Trophoblast cell (in vitro differentiated cells and primary cell): ENCODE results near the gene PFAS.

ENCODE experiments used
- DNase-seq, 2 donors: peaks; one replicate each; pipeline ENCODE4 v3.0.0-alpha.2; 2016
- H2AFZ ChIP-seq: 2 replicates; pipeline ENCODE4 v1.6.1; 2013; ENCODE audit warnings: low read length, moderate library complexity, mild to moderate bottlenecking; ENCODE audit not compliant: insufficient read depth, poor library complexity
- H2AK5ac ChIP-seq: 2 replicates; pipeline ENCODE4 v1.6.1; 2013; ENCODE audit warnings: mild to moderate bottlenecking, low read length
- H2BK120ac ChIP-seq: 2 replicates; pipeline ENCODE4 v1.6.1; 2013; ENCODE audit warnings: low read length, mild to moderate bottlenecking, moderate library complexity; ENCODE audit not compliant: insufficient read depth, poor library complexity
- H2BK12ac ChIP-seq: 2 replicates; pipeline ENCODE4 v1.6.1; 2013; ENCODE audit warnings: mild to moderate bottlenecking, low read length, moderate library complexity
- H2BK5ac ChIP-seq: 2 replicates; pipeline ENCODE4 v1.6.1; 2013; ENCODE audit warnings: low read length, low read depth, moderate library complexity, mild to moderate bottlenecking; ENCODE audit not compliant: poor library complexity
- H3K14ac ChIP-seq: 2 replicates; pipeline ENCODE4 v1.6.1; 2013; ENCODE audit warnings: mild to moderate bottlenecking, low read length
- H3K18ac ChIP-seq: 2 replicates; pipeline ENCODE4 v1.6.1; 2013; ENCODE audit warnings: mild to moderate bottlenecking, low read length
- H3K23ac ChIP-seq: 2 replicates; pipeline ENCODE4 v1.6.1; 2013; ENCODE audit warnings: low read length
- H3K27ac ChIP-seq: 2 replicates; pipeline ENCODE4 v1.5.1; 2013; ENCODE audit warnings: low read depth, mild to moderate bottlenecking, inconsistent platforms, low read length, moderate library complexity
- H3K27me3 ChIP-seq: 2 replicates; pipeline ENCODE4 v1.6.1; 2013; ENCODE audit warnings: inconsistent platforms, mild to moderate bottlenecking, low read length, moderate library complexity; ENCODE audit not compliant: insufficient read depth
- H3K36me3 ChIP-seq, 2 experiments: 1 replicate in 1 of 2; 2 replicates in 1 of 2; pipeline ENCODE4 v1.6.1; 2013; ENCODE audit warnings: low read length in 2 of 2, mild to moderate bottlenecking in 2 of 2, moderate library complexity in 1 of 2; ENCODE audit not compliant: insufficient read depth in 2 of 2, control insufficient read depth in 1 of 2
- H3K4ac ChIP-seq: 2 replicates; pipeline ENCODE4 v1.6.1; 2013; ENCODE audit warnings: low read depth, mild to moderate bottlenecking, low read length, moderate library complexity
- H3K4me1 ChIP-seq, 2 experiments: 1 replicate in 1 of 2; 2 replicates in 1 of 2; pipeline ENCODE4 v1.6.1; 2013; ENCODE audit warnings: low read length in 2 of 2, mild to moderate bottlenecking in 2 of 2, moderate library complexity in 1 of 2; ENCODE audit not compliant: insufficient read depth in 2 of 2, control insufficient read depth in 1 of 2
- H3K4me2 ChIP-seq: 2 replicates; pipeline ENCODE4 v1.6.1; 2013; ENCODE audit warnings: inconsistent platforms, mild to moderate bottlenecking, low read length, moderate library complexity
- H3K4me3 ChIP-seq: 2 replicates; pipeline ENCODE4 v1.5.1; 2013; ENCODE audit warnings: mild to moderate bottlenecking, low read depth, low read length, inconsistent platforms
- H3K79me1 ChIP-seq: one replicate; pipeline ENCODE4 v1.6.1; 2013; ENCODE audit warnings: low read length
- H3K79me2 ChIP-seq: 2 replicates; pipeline ENCODE4 v1.6.1; 2013; ENCODE audit warnings: low read length, mild to moderate bottlenecking; ENCODE audit not compliant: control insufficient read depth, insufficient read depth, poor library complexity
- H3K9ac ChIP-seq: 2 replicates; pipeline ENCODE4 v1.6.1; 2013; ENCODE audit warnings: mild to moderate bottlenecking, low read length
- H3K9me3 ChIP-seq: 2 replicates; pipeline ENCODE4 v1.6.1; 2013; ENCODE audit warnings: low read depth, mild to moderate bottlenecking, control low read depth, inconsistent platforms, low read length; ENCODE audit not compliant: insufficient read depth
- H4K12ac ChIP-seq: 2 replicates; pipeline ENCODE4 v1.6.1; 2013; ENCODE audit warnings: low read depth, mild to moderate bottlenecking, low read length, moderate library complexity
- H4K8ac ChIP-seq: 2 replicates; pipeline ENCODE4 v1.6.1; 2013; ENCODE audit warnings: low read depth, mild to moderate bottlenecking, low read length, moderate library complexity
- H4K91ac ChIP-seq: one replicate; pipeline ENCODE4 v1.6.1; 2013; ENCODE audit warnings: low read depth, mild to moderate bottlenecking, low read length, moderate library complexity
- WGBS: extraction: QIAGEN DNeasy Blood & Tissue Kit; methylation state at CpG from one replicate; pipeline ENCODE4 v1.1.7; 2013; ENCODE audit warnings: missing lambda C conversion rate; ENCODE audit not compliant: insufficient read length, insufficient coverage; ENCODE audit errors: extremely low coverage; 5-methylcytosine and 5-hydroxymethylcytosine counted together

The PFAS gene

DNA sequence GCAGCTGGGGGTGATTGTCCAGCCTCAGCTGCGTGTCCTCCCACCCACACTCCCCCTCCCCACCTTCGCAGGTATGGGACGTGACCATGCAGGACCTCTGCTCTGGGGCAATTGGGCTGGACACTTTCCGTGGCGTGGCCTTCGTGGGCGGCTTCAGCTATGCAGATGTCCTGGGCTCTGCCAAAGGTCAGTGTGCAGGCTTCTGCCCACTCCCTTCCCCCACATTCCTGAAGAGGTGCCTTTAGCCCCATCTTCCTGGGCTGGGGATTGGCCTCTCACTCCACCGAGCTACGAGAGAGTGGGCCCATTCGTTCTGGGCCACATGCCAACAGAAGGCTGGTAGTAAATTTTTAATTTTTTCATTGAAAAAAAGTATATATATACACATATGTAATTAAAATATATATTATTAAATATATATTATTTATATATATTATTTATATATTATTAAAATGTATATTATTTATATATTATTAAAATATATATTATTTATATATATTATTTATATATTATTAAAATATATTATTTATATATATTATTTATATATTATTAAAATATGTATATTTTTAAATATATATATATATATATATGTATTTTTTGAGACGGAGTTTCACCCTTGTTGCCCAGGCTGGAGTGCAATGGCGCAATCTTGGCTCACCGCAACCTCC, 18.5 kb downstream of the PFAS start:
- H3K14ac ChIP-seq = no peak overlapping the region
- H3K9me3 ChIP-seq = no peaks in the 10 kb centered on the region
- H3K27ac ChIP-seq = no peak overlapping the region
- no peak for DNase-seq
- H3K79me2 ChIP-seq = no peaks in the 10 kb centered on the region
- no peak overlapping the region for H4K91ac ChIP-seq
- H3K79me1 ChIP-seq = no peaks in the 10 kb centered on the region
- H4K8ac ChIP-seq = no peak overlapping the region
- H3K36me3 ChIP-seq = peaks cover 62% of the 10 kb centered on the region in 2 experiments
- no peak overlapping the region for H3K4me3 ChIP-seq
- H3K4ac ChIP-seq = no peak overlapping the region
- H3K18ac ChIP-seq = no peak overlapping the region
- no peak overlapping the region for H3K23ac ChIP-seq
- H3K4me2 ChIP-seq = no peak overlapping the region
- H2AFZ ChIP-seq = no peak overlapping the region
- no peak overlapping the region for H4K12ac ChIP-seq
- no peak overlapping the region for H2BK120ac ChIP-seq
- no CpG with 5 or more reads among the region's 13 CpGs for WGBS
- no peak overlapping the region for H3K9ac ChIP-seq
- no peak overlapping the region for H2BK12ac ChIP-seq
- no peak overlapping the region for H2AK5ac ChIP-seq
- no peaks in the 10 kb centered on the region for H3K4me1 ChIP-seq
- no peak overlapping the region for H2BK5ac ChIP-seq
- no peaks in the 10 kb centered on the region for H3K27me3 ChIP-seq

DNA sequence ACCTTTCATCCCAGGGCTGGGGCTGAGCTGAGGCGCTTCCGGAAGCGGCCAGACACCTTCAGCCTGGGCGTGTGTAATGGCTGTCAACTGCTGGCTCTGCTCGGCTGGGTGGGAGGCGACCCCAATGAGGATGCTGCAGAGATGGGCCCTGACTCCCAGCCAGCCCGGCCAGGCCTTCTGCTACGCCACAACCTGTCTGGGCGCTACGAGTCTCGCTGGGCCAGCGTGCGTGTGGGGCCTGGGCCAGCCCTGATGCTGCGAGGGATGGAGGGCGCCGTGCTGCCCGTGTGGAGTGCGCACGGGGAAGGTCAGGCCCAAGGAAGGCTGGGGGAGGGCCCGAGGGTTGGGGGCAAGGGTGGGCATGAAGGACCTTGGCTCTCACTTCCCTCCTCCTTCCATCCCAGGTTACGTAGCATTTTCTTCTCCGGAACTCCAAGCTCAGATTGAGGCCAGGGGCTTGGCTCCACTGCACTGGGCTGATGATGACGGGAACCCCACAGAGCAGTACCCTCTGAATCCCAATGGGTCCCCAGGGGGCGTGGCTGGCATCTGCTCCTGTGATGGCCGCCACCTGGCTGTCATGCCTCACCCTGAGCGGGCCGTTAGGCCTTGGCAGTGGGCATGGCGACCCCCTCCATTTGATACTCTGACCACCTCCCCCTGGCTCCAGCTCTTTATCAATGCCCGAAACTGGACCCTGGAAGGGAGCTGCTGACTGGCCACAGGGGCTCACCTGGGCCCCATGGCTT, 19.6 kb downstream of the PFAS start:
- Histone ChIP-seq H4K12ac (no peak overlapping the region), H3K27me3 (no peaks in the 10 kb centered on the region), H3K23ac (no peak overlapping the region), H3K79me1 (no peaks in the 10 kb centered on the region), H3K4me1 (no peaks in the 10 kb centered on the region), H3K4me2 (no peak overlapping the region), H2BK12ac (no peak overlapping the region), H2BK120ac (no peak overlapping the region), H2AK5ac (no peak overlapping the region), H2AFZ (no peak overlapping the region), H4K91ac (no peak overlapping the region), H3K36me3 (peaks cover 51% of the 10 kb centered on the region in 2 experiments), H3K4ac (no peak overlapping the region), H3K9ac (no peak overlapping the region), H3K4me3 (no peak overlapping the region), H3K18ac (no peak overlapping the region), H2BK5ac (no peak overlapping the region), H4K8ac (no peak overlapping the region), H3K79me2 (no peaks in the 10 kb centered on the region), H3K27ac (no peak overlapping the region), H3K14ac (no peak overlapping the region), H3K9me3 (no peaks in the 10 kb centered on the region)
- DNase-seq = no peak
- WGBS = no CpG with 5 or more reads among the region's 29 CpGs

GRCh38 chr17:8272421-8272820, 23.3 kb downstream of the PFAS start:
- no peak overlapping the region for H3K27ac ChIP-seq
- H4K91ac ChIP-seq = no peak overlapping the region
- H2BK120ac ChIP-seq = no peak overlapping the region
- no peak overlapping the region for H3K4me2 ChIP-seq
- H3K27me3 ChIP-seq = no peaks in the 10 kb centered on the region
- no peak overlapping the region for H3K23ac ChIP-seq
- no peak overlapping the region for H2AFZ ChIP-seq
- no peak overlapping the region for H3K18ac ChIP-seq
- H3K4ac ChIP-seq = no peak overlapping the region
- H3K4me3 ChIP-seq = no peak overlapping the region
- no peak overlapping the region for H4K8ac ChIP-seq
- H3K14ac ChIP-seq = no peak overlapping the region
- no peaks in the 10 kb centered on the region for H3K79me1 ChIP-seq
- WGBS = no CpG with 5 or more reads among the region's 1 CpG
- no peak overlapping the region for H3K9ac ChIP-seq
- no peak overlapping the region for H2BK12ac ChIP-seq
- H3K9me3 ChIP-seq = no peaks in the 10 kb centered on the region
- no peaks in the 10 kb centered on the region for H3K79me2 ChIP-seq
- no peak overlapping the region for H4K12ac ChIP-seq
- H2BK5ac ChIP-seq = no peak overlapping the region
- H2AK5ac ChIP-seq = no peak overlapping the region
- peaks cover 5 to 7% of the 10 kb centered on the region in 2 experiments for H3K4me1 ChIP-seq
- peaks cover 15 to 17% of the 10 kb centered on the region in 2 experiments for H3K36me3 ChIP-seq
- DNase-seq = no peak

GRCh38 chr17:8273884-8274444, 24.9 kb downstream of the PFAS start:
- H3K79me1 ChIP-seq = no peaks in the 10 kb centered on the region
- peaks cover 6 to 8% of the 10 kb centered on the region in 2 experiments for H3K4me1 ChIP-seq
- H3K14ac ChIP-seq = no peak overlapping the region
- peaks cover 6 to 9% of the 10 kb centered on the region in 2 experiments for H3K36me3 ChIP-seq
- H3K79me2 ChIP-seq = no peaks in the 10 kb centered on the region
- no peak overlapping the region for H3K27ac ChIP-seq
- no peak overlapping the region for H2AFZ ChIP-seq
- no peak overlapping the region for H2BK5ac ChIP-seq
- H3K18ac ChIP-seq = no peak overlapping the region
- H2BK120ac ChIP-seq = no peak overlapping the region
- H3K4me2 ChIP-seq = no peak overlapping the region
- no peaks in the 10 kb centered on the region for H3K9me3 ChIP-seq
- H3K27me3 ChIP-seq = no peaks in the 10 kb centered on the region
- no CpG with 5 or more reads among the region's 4 CpGs for WGBS
- H4K8ac ChIP-seq = no peak overlapping the region
- no peak overlapping the region for H4K12ac ChIP-seq
- no peak overlapping the region for H2BK12ac ChIP-seq
- H3K4me3 ChIP-seq = no peak overlapping the region
- DNase-seq = no peak
- H2AK5ac ChIP-seq = no peak overlapping the region
- H3K23ac ChIP-seq = no peak overlapping the region
- no peak overlapping the region for H3K4ac ChIP-seq
- H3K9ac ChIP-seq = no peak overlapping the region
- H4K91ac ChIP-seq = no peak overlapping the region
